Psoas muscle (tissue), 8 donors: ENCODE data around the gene C11orf42. TPM values are rescaled to one million over a fixed set of nuclear protein-coding genes. Genes with fewer than 3 reads are reported as not detected.

Experiments
- ATAC-seq, 4 donors: fragments of 200-7000 bp; cut with Tn5 transposase; one replicate each; pipeline ENCODE4 v1.9.1; 2020; ENCODE audit warnings: moderate library complexity in 3 of 4, mild to moderate bottlenecking in 2 of 4
- DNase-seq, 2 donors: peaks; one replicate each; pipeline ENCODE4 v3.0.0-alpha.2; 2020
- H3K27ac ChIP-seq: fragments of 200-600 bp; one replicate; pipeline ENCODE4 v1.8.0; 2022
- H3K27me3 ChIP-seq, 3 donors: fragments of 200-600 bp in 1 of 3; one replicate each; pipeline versions ENCODE4 v1.6.1 to v1.8.0; 2013 to 2022; ENCODE audit warnings: low read length in 2 of 3, mild to moderate bottlenecking in 2 of 3, moderate library complexity in 1 of 3; ENCODE audit not compliant: insufficient read depth in 3 of 3
- H3K36me3 ChIP-seq, 2 donors: fragments of 200-600 bp in 1 of 2; one replicate each; pipeline versions ENCODE4 v1.6.1 to v1.8.0; 2013 to 2022; ENCODE audit warnings: low read depth in 1 of 2, mild to moderate bottlenecking in 1 of 2, moderate library complexity in 1 of 2; ENCODE audit not compliant: insufficient read depth in 1 of 2
- H3K4me1 ChIP-seq: fragments of 200-600 bp; one replicate; pipeline ENCODE4 v1.8.0; 2022
- H3K4me3 ChIP-seq: fragments of 200-600 bp; one replicate; pipeline ENCODE4 v1.8.0; 2022; ENCODE audit warnings: mild to moderate bottlenecking
- H3K9me3 ChIP-seq: fragments of 200-600 bp; one replicate; pipeline ENCODE4 v1.8.0; 2022
- WGBS, 3 donors: extraction: QIAGEN DNeasy Blood & Tissue Kit; methylation state at CpG; one replicate each; pipeline versions ENCODE4 v1.1.6 to v1.1.7; 2013; 5-methylcytosine and 5-hydroxymethylcytosine counted together
- intact Hi-C, 2 donors: fragments of 100-400 bp; cut with DNase I; formaldehyde crosslinking; loops; one replicate each; pipeline versions ENCODE4 v1.11.0 to v1.14.2; 2022
- polyA plus RNA-seq, 3 donors: library from polyadenylated mRNA; stranded (reverse); fragments of 200-250 nt; gene quantifications; one replicate each; pipeline ENCODE4 v1.2.3, GENCODE V29; 2013
- total RNA-seq, 4 donors: library from RNA; stranded (reverse); fragmentation: NEBNext Ultra II Directional in 2 of 4; extraction: Animal tissue kit (Norgen Biotek cat#: 25700) in 2 of 4; gene quantifications; one replicate each; pipeline versions ENCODE4 v1.2.1 to v1.2.4, GENCODE V29; 2021 to 2023
- TF ChIP-seq, protein P1 (sequence below): fragments of 200-600 bp; IDR thresholded peaks from one replicate; pipeline ENCODE4 v1.8.0; 2022; ENCODE audit warnings: antibody characterized with exemption
- donor health status: healthy with polysubstance abuse.
- donor health status: DM: no; HTN: no; CAD: no; lungs with moderate emphysema.
- donor health status: Bipolar disorder and iron deficiency.
- donor health status: healthy.
- donor health status: DM: yes; HTN: yes; CAD: no.
- donor health status: DM: no; HTN: no; CAD: no.
- donor health status: DM: no; HTN: no; CAD: no.
- donor health status: DM: yes; HTN: yes; CAD: no.

Gene C11orf42
- total and polyA plus RNA-seq, 7 donors: not detected

DNA sequence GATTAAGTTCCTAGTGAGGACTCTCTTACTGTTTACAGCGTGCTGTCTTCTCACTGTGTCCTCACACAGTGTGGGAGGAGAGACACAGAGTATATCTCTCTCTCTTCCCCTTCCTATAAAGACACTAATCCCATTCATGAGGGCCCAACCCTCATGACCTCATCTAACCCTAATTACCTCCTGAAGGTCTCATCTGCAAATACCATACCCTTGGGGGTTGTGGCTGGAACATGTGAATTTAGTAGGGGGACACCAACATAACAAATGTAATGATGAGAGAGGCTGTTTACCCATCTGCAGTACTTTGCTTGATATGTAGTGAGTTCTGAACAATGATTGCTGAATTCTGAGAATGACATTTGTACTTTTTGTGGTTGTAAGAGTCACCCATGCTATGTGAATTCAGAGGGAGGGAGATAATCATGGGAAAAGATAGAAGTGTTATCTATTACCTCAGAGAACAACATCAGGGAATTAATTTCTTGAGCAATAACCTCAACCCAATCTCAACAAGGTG, 11.2 kb upstream of the C11orf42 start:
- H3K9me3 ChIP-seq: no peaks in the 10 kb centered on the region
- H3K4me1 ChIP-seq: no peaks in the 10 kb centered on the region
- H3K4me3 ChIP-seq: no peak overlapping the region
- H3K36me3 ChIP-seq: no peaks in the 10 kb centered on the region
- ATAC-seq: no peak
- intact Hi-C loops: no loop called here
- H3K27ac ChIP-seq: no peak overlapping the region
- 58 to 76% (median 59%) methylated on average over 1 of the region's 1 CpG for WGBS, 3 donors
- no peaks in the 10 kb centered on the region for H3K27me3 ChIP-seq
- no peak for DNase-seq
- TF ChIP-seq, protein P1, sequence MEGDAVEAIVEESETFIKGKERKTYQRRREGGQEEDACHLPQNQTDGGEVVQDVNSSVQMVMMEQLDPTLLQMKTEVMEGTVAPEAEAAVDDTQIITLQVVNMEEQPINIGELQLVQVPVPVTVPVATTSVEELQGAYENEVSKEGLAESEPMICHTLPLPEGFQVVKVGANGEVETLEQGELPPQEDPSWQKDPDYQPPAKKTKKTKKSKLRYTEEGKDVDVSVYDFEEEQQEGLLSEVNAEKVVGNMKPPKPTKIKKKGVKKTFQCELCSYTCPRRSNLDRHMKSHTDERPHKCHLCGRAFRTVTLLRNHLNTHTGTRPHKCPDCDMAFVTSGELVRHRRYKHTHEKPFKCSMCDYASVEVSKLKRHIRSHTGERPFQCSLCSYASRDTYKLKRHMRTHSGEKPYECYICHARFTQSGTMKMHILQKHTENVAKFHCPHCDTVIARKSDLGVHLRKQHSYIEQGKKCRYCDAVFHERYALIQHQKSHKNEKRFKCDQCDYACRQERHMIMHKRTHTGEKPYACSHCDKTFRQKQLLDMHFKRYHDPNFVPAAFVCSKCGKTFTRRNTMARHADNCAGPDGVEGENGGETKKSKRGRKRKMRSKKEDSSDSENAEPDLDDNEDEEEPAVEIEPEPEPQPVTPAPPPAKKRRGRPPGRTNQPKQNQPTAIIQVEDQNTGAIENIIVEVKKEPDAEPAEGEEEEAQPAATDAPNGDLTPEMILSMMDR: no peak

- no peak for ATAC-seq
- H3K9me3 ChIP-seq: no peaks in the 10 kb centered on the region
- WGBS, 3 donors: 44 to 48% (median 45%) methylated on average over 4 of the region's 4 CpGs
- intact Hi-C loops: no loop called here
- no peak for DNase-seq
- no peaks in the 10 kb centered on the region for H3K4me1 ChIP-seq
- H3K27me3 ChIP-seq: no peaks in the 10 kb centered on the region
- H3K27ac ChIP-seq: no peak overlapping the region
- TF ChIP-seq, protein P1: no peak
- H3K36me3 ChIP-seq: no peaks in the 10 kb centered on the region
- no peak overlapping the region for H3K4me3 ChIP-seq
Measured at GRCh38 chr11:6196396-6196795, 9.0 kb upstream of the C11orf42 start.

DNA sequence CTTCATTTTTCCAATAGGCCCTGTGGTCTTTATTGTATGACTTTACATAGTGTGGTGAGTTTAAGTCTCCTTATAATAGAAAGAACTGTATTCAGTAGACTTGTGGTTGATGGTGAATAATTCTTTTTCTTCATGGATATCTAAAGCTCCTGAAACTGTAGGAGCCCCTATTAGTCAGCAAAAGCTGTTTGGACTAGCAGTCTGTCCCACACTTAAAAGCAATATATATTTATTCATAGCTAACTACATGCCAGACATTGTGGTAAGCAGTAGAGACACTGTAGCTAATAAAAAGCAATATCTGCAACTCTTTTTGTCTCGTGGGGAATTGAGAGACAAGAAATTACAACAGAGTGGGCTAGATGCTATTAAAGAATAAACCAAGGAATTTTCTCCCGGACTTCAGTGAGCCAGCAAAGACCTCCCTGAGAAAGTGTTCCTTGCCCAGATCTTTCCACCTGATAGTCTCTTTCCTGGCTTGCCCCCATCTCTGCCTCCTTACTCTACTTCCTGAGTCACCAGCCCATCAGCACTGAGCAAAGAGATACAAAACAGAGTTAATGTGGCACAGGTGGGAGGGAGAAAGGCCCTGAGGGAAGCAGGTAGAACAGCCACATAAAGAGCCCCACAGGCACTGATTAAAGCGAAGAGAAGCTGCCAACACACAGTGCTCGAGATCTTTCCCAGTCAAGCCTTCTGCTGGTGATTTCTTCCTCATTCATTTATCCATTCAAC, 7.7 kb upstream of the C11orf42 start:
- no peak for ATAC-seq
- Histone ChIP-seq H3K27ac (no peak overlapping the region), H3K27me3 (no peaks in the 10 kb centered on the region), H3K4me3 (no peak overlapping the region), H3K4me1 (no peaks in the 10 kb centered on the region), H3K36me3 (no peaks in the 10 kb centered on the region), H3K9me3 (no peaks in the 10 kb centered on the region)
- no peak for DNase-seq
- TF ChIP-seq, protein P1: no peak
- intact Hi-C loops: no loop called here
- 78 to 86% (median 85%) methylated on average over 4 of the region's 4 CpGs for WGBS, 3 donors

DNA sequence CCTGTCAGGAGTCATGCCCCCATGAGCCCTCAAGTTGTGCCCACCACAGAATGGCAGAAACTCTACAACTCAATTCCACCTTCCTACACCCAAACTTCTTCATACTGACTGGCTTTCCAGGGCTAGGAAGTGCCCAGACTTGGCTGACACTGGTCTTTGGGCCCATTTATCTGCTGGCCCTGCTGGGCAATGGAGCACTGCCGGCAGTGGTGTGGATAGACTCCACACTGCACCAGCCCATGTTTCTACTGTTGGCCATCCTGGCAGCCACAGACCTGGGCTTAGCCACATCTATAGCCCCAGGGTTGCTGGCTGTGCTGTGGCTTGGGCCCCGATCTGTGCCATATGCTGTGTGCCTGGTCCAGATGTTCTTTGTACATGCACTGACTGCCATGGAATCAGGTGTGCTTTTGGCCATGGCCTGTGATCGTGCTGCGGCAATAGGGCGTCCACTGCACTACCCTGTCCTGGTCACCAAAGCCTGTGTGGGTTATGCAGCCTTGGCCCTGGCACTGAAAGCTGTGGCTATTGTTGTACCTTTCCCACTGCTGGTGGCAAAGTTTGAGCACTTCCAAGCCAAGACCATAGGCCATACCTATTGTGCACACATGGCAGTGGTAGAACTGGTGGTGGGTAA, 6.1 kb upstream of the C11orf42 start, which contains the start of gene OR52W1:
Gene OR52W1 (plus strand): TSS at position 51 of the 637 bp plus-strand sequence. CDS start 0 bp downstream, at position 51.
- 94 to 96% (median 96%) methylated on average over 5 of the region's 5 CpGs for WGBS, 3 donors
- H3K27ac ChIP-seq: no peak within 1 kb of the TSS
- TF ChIP-seq, protein P1: no peak
- intact Hi-C loops: no loop called here
- no peaks in the 10 kb centered on the region for H3K27me3 ChIP-seq
- DNase-seq: no peak
- no peaks in the 10 kb centered on the region for H3K4me1 ChIP-seq
- H3K36me3 ChIP-seq: peaks cover under 1 to 2% of the 10 kb centered on the region in 2 donors
- no peaks in the 10 kb centered on the region for H3K9me3 ChIP-seq
- no peak within 1 kb of the TSS for H3K4me3 ChIP-seq
- ATAC-seq: no peak
